Measurements from ENCODE around the gene MIA.

DNA sequence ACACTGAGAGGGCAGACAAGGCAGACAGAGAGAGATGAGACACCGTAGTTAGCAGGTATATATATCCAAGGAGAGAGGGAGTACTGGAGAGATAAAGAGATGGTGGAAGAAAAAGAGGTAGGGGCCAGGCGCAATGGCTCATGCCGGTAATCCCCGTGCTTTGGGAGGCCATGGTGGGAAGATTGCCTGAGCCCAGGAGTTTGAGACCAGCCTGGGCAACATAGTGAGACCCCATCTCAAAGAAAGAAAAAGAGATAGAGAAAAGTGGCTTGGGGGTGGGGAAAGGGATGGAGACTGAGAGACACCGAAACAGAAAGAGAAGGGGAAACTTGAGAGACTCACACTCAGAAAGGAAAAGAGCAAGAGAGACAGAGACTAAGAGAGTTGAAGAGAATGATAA lies 5.3 kb downstream of the MIA start:
- TF ChIP-seq GATA3 (IDR thresholded peaks at IDR 0.05; ENCODE audit: low read depth, low read length) (no peak), GATA2 (IDR thresholded peaks at IDR 0.05; ENCODE audit: low read depth, low read length) (no peak)
